CD8-positive, alpha-beta memory T cell (primary cell): ENCODE results near the gene DENND1A. TPM values are rescaled to one million over a fixed set of nuclear protein-coding genes. Genes with fewer than 3 reads are reported as not detected.
A peak's percentile ranks its signal among the peaks of the same experiment; 100 is the strongest.

Experiments
- CTCF ChIA-PET: fragments of 350-600 bp; sonication (Branson Sonifier 250); formaldehyde crosslinking; loops from one replicate; lab custom pipeline; 2021; ENCODE audit warnings: antibody characterized with exemption; lab: Charles Lee
- POLR2A ChIA-PET: fragments of 350-600 bp; sonication (Branson Sonifier 250); formaldehyde crosslinking; loops from one replicate; lab custom pipeline; 2021; ENCODE audit warnings: antibody characterized with exemption; lab: Charles Lee
- DNase-seq, 5 donors: peaks; one replicate each; pipeline versions ENCODE4 v3.0.0 to v3.0.0-alpha.2; 2020 to 2022; ENCODE audit warnings: mixed read lengths in 1 of 5
- H3K27ac ChIP-seq: one replicate; pipeline ENCODE4 v1.7.0; 2013; ENCODE audit warnings: low read depth, mild to moderate bottlenecking, low read length, moderate library complexity
- H3K27me3 ChIP-seq: 2 replicates; pipeline ENCODE4 v1.7.0; 2013; ENCODE audit warnings: low read length, mild to moderate bottlenecking; ENCODE audit not compliant: insufficient read depth, poor library complexity, severe bottlenecking
- H3K36me3 ChIP-seq: 2 replicates; pipeline ENCODE4 v1.7.0; 2013; ENCODE audit warnings: mild to moderate bottlenecking, low read length, moderate library complexity; ENCODE audit not compliant: insufficient read depth
- H3K4me1 ChIP-seq: 2 replicates; pipeline ENCODE4 v1.7.0; 2013; ENCODE audit warnings: mild to moderate bottlenecking, low read length, moderate library complexity; ENCODE audit not compliant: insufficient read depth
- H3K4me3 ChIP-seq: 2 replicates; pipeline ENCODE4 v1.7.0; 2013; ENCODE audit warnings: mild to moderate bottlenecking, low read length
- H3K9me3 ChIP-seq: 2 replicates; pipeline ENCODE4 v1.7.0; 2013; ENCODE audit warnings: mild to moderate bottlenecking, low read length
- H3K27ac Mint-ChIP-seq, 8 donors: one replicate each; pipeline ENCODE4 v1.8.0; 2020 to 2021; ENCODE audit warnings: mixed read lengths in 8 of 8, mild to moderate bottlenecking in 6 of 8, inconsistent platforms in 3 of 8, moderate library complexity in 3 of 8
- H3K27me3 Mint-ChIP-seq, 2 donors: one replicate each; pipeline ENCODE4 v1.8.0; 2020 to 2021; ENCODE audit warnings: mixed read lengths in 2 of 2, mild to moderate bottlenecking in 1 of 2, moderate library complexity in 1 of 2
- H3K36me3 Mint-ChIP-seq, 3 donors: one replicate each; pipeline ENCODE4 v1.8.0; 2020 to 2021; ENCODE audit warnings: mixed read lengths in 3 of 3, inconsistent platforms in 1 of 3, mild to moderate bottlenecking in 1 of 3
- H3K4me1 Mint-ChIP-seq, 3 donors: one replicate each; pipeline ENCODE4 v1.8.0; 2020 to 2021; ENCODE audit warnings: mixed read lengths in 3 of 3, inconsistent platforms in 1 of 3, mild to moderate bottlenecking in 1 of 3
- H3K4me3 Mint-ChIP-seq, 7 donors: one replicate each; pipeline ENCODE4 v1.8.0; 2020 to 2021; ENCODE audit warnings: mixed read lengths in 7 of 7, mild to moderate bottlenecking in 6 of 7, moderate library complexity in 4 of 7, inconsistent platforms in 2 of 7
- H3K9me3 Mint-ChIP-seq, 5 donors: one replicate each; pipeline ENCODE4 v1.8.0; 2020 to 2022; ENCODE audit warnings: mixed read lengths in 5 of 5, mild to moderate bottlenecking in 3 of 5, moderate library complexity in 2 of 5, inconsistent platforms in 1 of 5
- polyA plus RNA-seq: library from polyadenylated mRNA; unstranded; fragments of 300-500 nt; fragmentation: Illumina TruSeq; gene quantifications from one replicate; pipeline ENCODE4 v1.2.3, GENCODE V29; 2021
- total RNA-seq, 2 experiments: library from RNA; stranded (reverse); gene quantifications; one replicate each; pipeline ENCODE4 v1.2.3, GENCODE V29; 2021

Gene DENND1A
- total and polyA plus RNA-seq, 3 experiments from 2014 or later: 7.2 to 15.1 (median 15.0) TPM

- Histone ChIP-seq H3K4me1 (no peaks in the 10 kb centered on the region), H3K27me3 (no peaks in the 10 kb centered on the region), H3K36me3 (no peaks in the 10 kb centered on the region), H3K4me3 (no peak overlapping the region), H3K9me3 (no peaks in the 10 kb centered on the region), H3K27ac (no peak overlapping the region)
- POLR2A ChIA-PET: interaction anchor here (0.6 kb wide), 1 partner anchor 202 kb away, joined by 3 read pairs; no protein-coding TSS in a partner anchor
- CTCF ChIA-PET: interaction anchor here (2.2 kb wide), 1 partner anchor 498 kb away, joined by 13 read pairs; no protein-coding TSS in a partner anchor
- no peak overlapping the region for H3K4me3 Mint-ChIP-seq
- no peaks in the 10 kb centered on the region for H3K36me3 Mint-ChIP-seq
- no peaks in the 10 kb centered on the region for H3K27me3 Mint-ChIP-seq
- peaks cover 2 to 3% (median 2%) of the 10 kb centered on the region in 3 donors for H3K4me1 Mint-ChIP-seq
- DNase-seq: no peak
- H3K27ac Mint-ChIP-seq: no peak overlapping the region
- no peaks in the 10 kb centered on the region for H3K9me3 Mint-ChIP-seq
Observed at GRCh38 chr9:123542435-123543225, 387.3 kb downstream of the DENND1A start.

GRCh38 chr9:123541411-123541810 is 388.5 kb downstream of the DENND1A start:
- ChIA-PET POLR2A (no interaction called here), CTCF (interaction anchor here (2.2 kb wide), 1 partner anchor 500 kb away, joined by 13 read pairs; no protein-coding TSS in a partner anchor)
- Mint-ChIP-seq H3K4me1 (peaks cover 9 to 13% (median 10%) of the 10 kb centered on the region in 3 donors), H3K27ac (no peak overlapping the region), H3K9me3 (peaks cover 0 to 1% (median 0%) of the 10 kb centered on the region in 5 donors), H3K27me3 (no peaks in the 10 kb centered on the region), H3K4me3 (no peak overlapping the region), H3K36me3 (no peaks in the 10 kb centered on the region)
- H3K9me3 ChIP-seq: no peaks in the 10 kb centered on the region
- DNase-seq: no peak
- H3K4me3 ChIP-seq: no peak overlapping the region
- H3K27me3 ChIP-seq: no peaks in the 10 kb centered on the region
- no peak overlapping the region for H3K27ac ChIP-seq
- no peaks in the 10 kb centered on the region for H3K4me1 ChIP-seq
- H3K36me3 ChIP-seq: no peaks in the 10 kb centered on the region

- POLR2A ChIA-PET: no interaction called here
Observed at GRCh38 chr9:123540457-123540856, 389.5 kb downstream of the DENND1A start.

GRCh38 chr9:123537809-123538208 is 392.1 kb downstream of the DENND1A start:
- H3K4me1 Mint-ChIP-seq: peaks cover 9 to 14% (median 11%) of the 10 kb centered on the region in 3 donors
- H3K9me3 Mint-ChIP-seq: peaks cover 0 to 6% (median 0%) of the 10 kb centered on the region in 5 donors
- H3K9me3 ChIP-seq: no peaks in the 10 kb centered on the region
- no peaks in the 10 kb centered on the region for H3K4me1 ChIP-seq
- no peak overlapping the region for H3K4me3 Mint-ChIP-seq
- H3K27ac ChIP-seq: no peak overlapping the region
- H3K27ac Mint-ChIP-seq: no peak overlapping the region
- ChIA-PET POLR2A (no interaction called here), CTCF (no interaction called here)
- peaks cover 6 to 19% (median 10%) of the 10 kb centered on the region in 3 donors for H3K36me3 Mint-ChIP-seq
- DNase-seq: no peak
- H3K36me3 ChIP-seq: no peaks in the 10 kb centered on the region
- H3K4me3 ChIP-seq: no peak overlapping the region
- H3K27me3 ChIP-seq: no peaks in the 10 kb centered on the region
- no peaks in the 10 kb centered on the region for H3K27me3 Mint-ChIP-seq

More at GRCh38 chr9:123540457-123540856, 389.5 kb downstream of the DENND1A start:
- H3K9me3 ChIP-seq: no peaks in the 10 kb centered on the region
- Mint-ChIP-seq H3K4me3 (no peak overlapping the region), H3K9me3 (peaks cover 0 to 1% (median 0%) of the 10 kb centered on the region in 5 donors), H3K4me1 (peaks cover 9 to 14% (median 11%) of the 10 kb centered on the region in 3 donors), H3K27ac (no peak overlapping the region), H3K27me3 (no peaks in the 10 kb centered on the region), H3K36me3 (peaks cover 0 to 4% (median 2%) of the 10 kb centered on the region in 3 donors)
- DNase-seq: no peak
- CTCF ChIA-PET: no interaction called here
- H3K27ac ChIP-seq: no peak overlapping the region
- no peak overlapping the region for H3K4me3 ChIP-seq
- no peaks in the 10 kb centered on the region for H3K4me1 ChIP-seq
- H3K27me3 ChIP-seq: no peaks in the 10 kb centered on the region
- H3K36me3 ChIP-seq: no peaks in the 10 kb centered on the region

GRCh38 chr9:123536455-123536868 is 393.5 kb downstream of the DENND1A start:
- H3K27ac Mint-ChIP-seq: peak overlapping the region in 2 of 8 donors; percentile 6 to 86
- H3K27me3 ChIP-seq: no peaks in the 10 kb centered on the region
- POLR2A ChIA-PET: no interaction called here
- H3K27ac ChIP-seq: no peak overlapping the region
- H3K4me1 ChIP-seq: no peaks in the 10 kb centered on the region
- no peak overlapping the region for H3K4me3 Mint-ChIP-seq
- H3K4me3 ChIP-seq: no peak overlapping the region
- peaks cover 9 to 14% (median 11%) of the 10 kb centered on the region in 3 donors for H3K4me1 Mint-ChIP-seq
- H3K9me3 Mint-ChIP-seq: peaks cover 0 to 6% (median under 1%) of the 10 kb centered on the region in 5 donors
- CTCF ChIA-PET: no interaction called here
- H3K36me3 ChIP-seq: no peaks in the 10 kb centered on the region
- no peak for DNase-seq
- H3K9me3 ChIP-seq: no peaks in the 10 kb centered on the region
- H3K36me3 Mint-ChIP-seq: peaks cover 8 to 28% (median 11%) of the 10 kb centered on the region in 3 donors
- no peaks in the 10 kb centered on the region for H3K27me3 Mint-ChIP-seq

GRCh38 chr9:123534336-123534735 is 395.6 kb downstream of the DENND1A start:
- no peaks in the 10 kb centered on the region for H3K36me3 ChIP-seq
- no peak for DNase-seq
- CTCF ChIA-PET: interaction anchor here (0.7 kb wide), 1 partner anchor 506 kb away, joined by 3 read pairs; no protein-coding TSS in a partner anchor
- H3K27ac Mint-ChIP-seq: no peak overlapping the region
- peaks cover 9 to 14% (median 11%) of the 10 kb centered on the region in 3 donors for H3K4me1 Mint-ChIP-seq
- no peaks in the 10 kb centered on the region for H3K27me3 Mint-ChIP-seq
- H3K4me1 ChIP-seq: no peaks in the 10 kb centered on the region
- no peak overlapping the region for H3K27ac ChIP-seq
- peaks cover 14 to 44% (median 16%) of the 10 kb centered on the region in 3 donors for H3K36me3 Mint-ChIP-seq
- H3K4me3 ChIP-seq: no peak overlapping the region
- H3K4me3 Mint-ChIP-seq: no peak overlapping the region
- peaks cover 4% of the 10 kb centered on the region for H3K9me3 ChIP-seq
- POLR2A ChIA-PET: no interaction called here
- no peaks in the 10 kb centered on the region for H3K27me3 ChIP-seq
- H3K9me3 Mint-ChIP-seq: peaks cover 0 to 13% (median 12%) of the 10 kb centered on the region in 5 donors

- Histone ChIP-seq H3K27me3 (no peaks in the 10 kb centered on the region), H3K27ac (no peak overlapping the region), H3K4me1 (no peaks in the 10 kb centered on the region), H3K36me3 (no peaks in the 10 kb centered on the region), H3K9me3 (peaks cover 4% of the 10 kb centered on the region), H3K4me3 (no peak overlapping the region)
- POLR2A ChIA-PET: no interaction called here
- H3K4me3 Mint-ChIP-seq: no peak overlapping the region
- peaks cover 10 to 40% (median 16%) of the 10 kb centered on the region in 3 donors for H3K36me3 Mint-ChIP-seq
- no peaks in the 10 kb centered on the region for H3K4me1 Mint-ChIP-seq
- H3K27me3 Mint-ChIP-seq: no peaks in the 10 kb centered on the region
- peaks cover 0 to 12% (median 10%) of the 10 kb centered on the region in 5 donors for H3K9me3 Mint-ChIP-seq
- CTCF ChIA-PET: no interaction called here
- no peak for DNase-seq
- H3K27ac Mint-ChIP-seq: no peak overlapping the region
Observed at GRCh38 chr9:123530244-123530643, 399.7 kb downstream of the DENND1A start.

- no peaks in the 10 kb centered on the region for H3K27me3 Mint-ChIP-seq
- H3K27me3 ChIP-seq: no peaks in the 10 kb centered on the region
- peak overlapping the region in 1 of 8 donors; percentile 72 for H3K27ac Mint-ChIP-seq
- no peaks in the 10 kb centered on the region for H3K36me3 ChIP-seq
- H3K4me1 Mint-ChIP-seq: no peaks in the 10 kb centered on the region
- no peaks in the 10 kb centered on the region for H3K4me1 ChIP-seq
- H3K9me3 Mint-ChIP-seq: peaks cover 0 to 12% (median 6%) of the 10 kb centered on the region in 5 donors
- peaks cover 8 to 27% (median 11%) of the 10 kb centered on the region in 3 donors for H3K36me3 Mint-ChIP-seq
- no peak overlapping the region for H3K27ac ChIP-seq
- DNase-seq: no peak
- H3K4me3 ChIP-seq: no peak overlapping the region
- CTCF ChIA-PET: no interaction called here
- peaks cover 4% of the 10 kb centered on the region for H3K9me3 ChIP-seq
- POLR2A ChIA-PET: no interaction called here
- no peak overlapping the region for H3K4me3 Mint-ChIP-seq
Observed at GRCh38 chr9:123528501-123528900, 401.4 kb downstream of the DENND1A start.
